GM18517 (cell line): ENCODE measurements around the gene MBD3.
"Not testable (repeated sequence)": the region's sequence is repeated elsewhere in the genome, so short reads cannot be mapped to it uniquely, and the experiment has no call there.

Experiments
- ATAC-seq: cut with Tn5 transposase; IDR thresholded peaks from one replicate; pipeline ENCODE4 v1.9.1; 2021; ENCODE audit warnings: mild to moderate bottlenecking, moderate library complexity; ENCODE audit not compliant: unreplicated experiment

MBD3 gene

DNA sequence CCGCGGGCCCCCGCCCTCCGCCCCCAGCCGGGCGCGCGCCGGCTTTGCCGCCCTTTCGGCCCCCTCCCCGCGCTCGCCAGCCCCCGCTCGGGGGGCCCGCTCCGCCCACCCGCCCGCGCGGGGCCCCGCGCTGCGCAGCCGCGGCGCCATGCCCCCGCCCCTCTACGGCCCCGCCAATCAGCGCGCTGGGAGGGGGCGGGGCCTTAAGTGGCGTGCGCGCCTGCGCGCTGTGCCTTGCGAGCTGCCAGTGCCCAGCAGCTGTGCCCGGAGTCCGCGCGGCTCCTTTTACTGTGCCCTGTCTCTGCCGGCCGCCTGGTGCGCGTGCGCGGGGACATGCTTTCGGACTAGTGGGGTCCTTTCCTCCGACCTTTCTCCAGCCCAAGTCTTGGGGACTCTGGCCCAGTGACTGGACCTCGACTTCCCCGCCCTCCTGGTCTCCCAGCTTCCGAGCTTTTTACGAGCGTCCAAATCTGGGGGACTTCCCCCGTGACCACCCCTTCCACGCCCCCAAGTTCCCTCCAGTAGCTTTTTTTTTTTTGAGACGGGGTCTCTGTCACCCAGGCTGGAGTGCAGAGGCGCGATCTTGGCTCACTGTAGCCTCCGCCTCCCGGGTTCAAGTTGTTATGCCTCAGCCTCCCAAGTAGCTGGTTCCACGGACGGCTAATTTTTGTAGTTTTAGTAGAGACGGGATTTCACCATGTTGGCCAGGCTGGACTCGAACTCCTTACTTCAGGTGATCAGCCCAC, at the start of gene MBD3:
Gene MBD3, minus strand, starts transcription at position 111 of the 746 bp plus-strand sequence. CDS start 234 bp downstream, outside the sequence.
- ATAC-seq = peak; percentile 42

GRCh38 chr19:1640893-1641448, 48.3 kb upstream of the MBD3 start:
- not testable (repeated sequence) for ATAC-seq

- no peak for ATAC-seq
Observed at GRCh38 chr19:1636325-1637236, 43.9 kb upstream of the MBD3 start.

DNA sequence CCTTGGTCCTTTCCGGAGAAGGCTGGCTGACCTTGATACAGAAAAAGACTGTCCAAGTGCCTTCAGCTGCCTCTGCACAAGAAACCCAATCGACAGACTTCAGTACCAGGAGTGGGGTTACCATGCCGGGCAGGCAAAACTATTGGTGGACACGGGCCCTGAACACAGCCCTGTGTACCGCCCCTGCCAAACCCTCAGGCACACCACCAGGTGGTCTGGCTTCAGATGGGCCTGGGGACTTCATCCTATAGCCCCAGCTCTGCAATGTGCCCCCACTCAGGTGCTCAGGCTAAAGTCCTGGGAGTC, 42.2 kb upstream of the MBD3 start:
- ATAC-seq = no peak

- no peak for ATAC-seq
Observed at GRCh38 chr19:1634242-1634937, 41.7 kb upstream of the MBD3 start.

GRCh38 chr19:1633269-1633826, 40.7 kb upstream of the MBD3 start:
- no peak for ATAC-seq

GRCh38 chr19:1632462-1633268, 40.0 kb upstream of the MBD3 start:
- no peak for ATAC-seq

- ATAC-seq = no peak
Observed at GRCh38 chr19:1631557-1632100, 39.0 kb upstream of the MBD3 start.

- no peak for ATAC-seq
Observed at GRCh38 chr19:1630811-1631210, 38.1 kb upstream of the MBD3 start.

- no peak for ATAC-seq
Observed at GRCh38 chr19:1630012-1630411, 37.3 kb upstream of the MBD3 start.

DNA sequence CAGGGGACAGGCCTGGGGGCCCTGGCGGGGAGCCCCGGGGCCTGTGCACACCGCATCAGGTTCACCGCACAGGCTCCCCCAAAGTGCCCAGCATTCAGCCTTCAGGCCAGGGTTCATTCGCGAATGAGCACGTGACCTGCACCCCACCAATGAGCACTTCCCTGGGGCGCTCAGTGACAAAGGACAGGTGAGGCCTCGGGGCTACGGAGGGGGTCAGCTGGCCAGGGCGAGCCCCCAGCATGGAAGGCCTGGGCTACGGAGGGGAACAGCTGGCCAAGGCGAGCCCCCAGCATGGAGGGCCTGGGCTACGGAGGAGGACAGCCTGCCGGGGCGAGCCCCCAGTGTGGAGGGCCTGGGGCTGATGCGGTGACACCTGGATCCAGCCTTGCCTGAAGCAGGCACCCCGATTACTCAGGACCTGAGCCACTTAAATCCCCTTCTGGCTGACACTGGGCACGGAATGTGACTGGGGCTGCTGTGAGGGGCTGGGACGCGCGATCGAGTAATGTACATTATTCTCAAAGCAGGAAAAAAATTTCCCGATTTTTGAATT, 36.7 kb upstream of the MBD3 start:
- no peak for ATAC-seq

DNA sequence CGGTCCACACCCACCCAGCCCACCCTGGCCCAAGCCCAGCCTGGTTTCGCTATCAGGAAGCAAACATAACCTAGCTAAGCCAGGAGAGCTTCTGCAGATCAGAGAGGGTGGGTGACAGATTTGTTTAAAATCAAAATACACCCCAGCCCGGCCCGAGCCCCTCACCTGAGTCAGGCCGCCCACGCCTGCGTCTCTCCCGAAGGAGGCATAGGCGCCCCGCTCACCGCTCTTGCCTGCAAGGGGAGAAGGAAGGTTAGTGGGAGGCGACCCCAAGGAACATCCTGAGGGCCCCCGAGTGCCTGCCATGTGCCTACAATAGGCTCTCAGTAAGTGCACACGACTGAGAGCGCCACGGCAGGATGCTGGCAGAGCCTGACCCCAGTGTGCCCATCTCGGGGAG, 34.5 kb upstream of the MBD3 start:
- ATAC-seq = no peak

GRCh38 chr19:1626417-1627010, 33.8 kb upstream of the MBD3 start:
- ATAC-seq = no peak

DNA sequence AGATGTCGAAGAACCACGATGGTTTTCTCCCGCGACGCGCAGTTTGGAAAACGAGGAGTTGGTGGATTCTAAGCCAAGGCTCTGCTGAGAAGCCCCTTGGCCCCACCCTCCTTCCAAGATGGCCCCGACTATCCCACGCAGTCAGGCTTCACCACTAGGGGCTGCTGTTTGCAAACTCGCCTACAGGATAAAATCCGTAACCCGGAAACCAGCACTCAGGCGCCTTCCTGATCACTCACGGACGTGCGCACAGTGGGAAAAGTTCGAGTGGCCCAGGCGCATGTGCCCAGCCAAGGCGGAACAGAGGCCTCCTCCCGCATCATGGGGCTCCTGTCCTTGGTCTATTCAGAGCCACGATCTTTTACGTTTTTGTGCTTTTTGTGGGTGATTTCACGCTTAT, 31.8 kb upstream of the MBD3 start:
- ATAC-seq = no peak

DNA sequence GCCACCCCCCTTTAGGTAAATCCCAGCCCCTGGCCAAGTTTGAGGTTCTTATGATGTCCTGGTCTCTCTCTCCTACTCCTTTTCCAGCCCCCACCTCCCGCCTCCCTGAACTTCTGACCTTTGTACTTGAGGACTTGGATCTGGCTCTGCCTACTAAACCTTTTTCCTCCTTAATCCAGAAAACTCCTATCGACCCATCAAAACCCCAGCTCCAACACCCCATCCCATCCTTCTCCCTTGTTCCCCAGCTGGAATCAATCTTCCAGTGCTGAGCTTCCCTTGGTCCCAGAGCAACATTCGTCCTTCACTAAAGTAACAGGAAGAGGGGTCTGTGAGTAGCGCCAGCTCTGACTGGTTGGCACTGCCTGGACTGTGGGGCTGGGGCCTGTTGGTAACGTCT, 29.9 kb upstream of the MBD3 start:
- no peak for ATAC-seq

DNA sequence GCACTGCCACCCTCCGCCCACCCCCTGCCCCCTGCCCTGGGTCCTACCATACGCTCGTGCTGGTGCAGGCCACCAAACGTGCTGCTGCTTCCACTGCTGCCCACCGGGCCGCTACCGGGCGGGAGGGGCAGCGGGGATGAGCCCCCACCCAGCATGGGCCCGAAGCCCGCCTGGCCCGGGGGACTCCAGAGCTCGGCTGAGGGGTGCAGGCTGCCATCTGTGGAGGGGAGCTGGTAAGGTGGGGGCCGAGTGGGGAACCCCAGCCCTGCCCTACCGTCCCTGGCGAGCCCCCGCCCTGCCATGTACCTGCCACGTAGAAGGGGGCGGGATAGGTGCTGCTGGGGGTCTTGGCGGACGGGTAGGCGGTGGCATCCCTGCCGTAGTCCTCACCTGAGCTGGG, 29.3 kb upstream of the MBD3 start:
- no peak for ATAC-seq

DNA sequence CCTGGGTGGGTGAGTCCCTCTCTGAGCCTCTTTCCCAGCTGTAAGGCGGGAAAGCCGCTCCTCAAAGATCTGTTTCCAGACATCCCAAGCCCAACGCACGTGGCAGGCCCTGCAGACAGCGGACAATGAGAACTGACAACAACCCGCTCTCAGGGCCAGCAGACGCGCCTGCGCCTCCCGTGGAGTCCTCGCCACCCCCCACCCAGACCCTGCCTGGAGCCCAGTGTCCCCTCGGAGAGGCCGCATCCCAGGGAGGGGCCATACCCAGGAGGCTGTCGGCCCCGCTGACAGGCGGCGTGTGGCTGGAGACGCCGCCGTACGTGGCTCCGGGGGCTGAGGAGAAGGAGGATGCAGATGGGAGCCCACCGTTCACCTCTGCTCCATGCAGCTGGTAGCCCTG, 28.9 kb upstream of the MBD3 start:
- no peak for ATAC-seq

DNA sequence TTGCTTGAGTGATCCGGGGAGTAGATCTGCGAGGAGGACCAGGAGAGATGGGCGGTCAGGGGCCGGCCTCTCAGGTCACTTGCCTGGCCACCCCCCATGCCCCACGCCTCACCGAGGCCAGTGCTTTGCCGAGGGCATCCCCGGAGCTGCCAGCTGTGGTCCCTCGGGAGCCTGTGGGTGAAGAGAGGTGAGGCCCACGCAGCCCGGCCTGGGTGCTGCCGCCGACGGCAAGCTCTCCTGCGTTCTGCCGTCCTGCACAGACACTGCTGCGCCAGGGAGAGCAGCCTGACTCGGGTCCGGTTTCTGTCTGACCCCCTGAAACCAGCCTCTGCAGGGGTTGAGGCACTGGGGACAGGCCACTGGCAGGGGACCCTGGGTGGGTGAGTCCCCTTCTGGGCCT, 28.4 kb upstream of the MBD3 start:
- ATAC-seq = no peak

GRCh38 chr19:1620502-1620901, 27.8 kb upstream of the MBD3 start:
- no peak for ATAC-seq
